HEK293 (cell line): ENCODE measurements around the gene PAQR5.
"Not testable (repeated sequence)": the region's sequence is repeated elsewhere in the genome, so short reads cannot be mapped to it uniquely, and the experiment has no call there.

Experiments
- CTCF ChIA-PET: fragments of 350-600 bp; formaldehyde crosslinking; extraction: SDS; loops from one replicate; lab custom pipeline; 2021; ENCODE audit warnings: antibody characterized with exemption; lab: Yijun Ruan, JAX
- POLR2A ChIA-PET: fragments of 300-600 bp; formaldehyde crosslinking; extraction: SDS; loops from one replicate; lab custom pipeline; 2020; ENCODE audit warnings: antibody characterized with exemption, inconsistent platforms; lab: Yijun Ruan, JAX
- H3K27ac ChIP-seq: fragments of 200-500 bp; sonication (Bioruptor generic); 2 replicates; pipeline ENCODE4 v1.5.1; 2014; ENCODE audit warnings: low read depth, low read length, control low read depth, inconsistent platforms; ENCODE audit errors: extremely low read depth
- H3K36me3 ChIP-seq, 2 experiments: fragments of 200-500 bp in 1 of 2; sonication (Bioruptor generic) in 1 of 2; 1 replicate in 1 of 2; 2 replicates in 1 of 2; pipeline ENCODE4 v1.5.1; 2014 to 2017; ENCODE audit warnings: inconsistent platforms in 2 of 2, low read length in 2 of 2; ENCODE audit not compliant: control insufficient read depth in 2 of 2, insufficient read depth in 1 of 2
- H3K4me1 ChIP-seq: fragments of 200-500 bp; sonication (Bioruptor generic); 2 replicates; pipeline ENCODE4 v1.5.1; 2014; ENCODE audit warnings: mild to moderate bottlenecking, low read length, inconsistent platforms; ENCODE audit not compliant: control insufficient read depth, insufficient read depth
- H3K4me3 ChIP-seq: 2 replicates; pipeline ENCODE4 v1.5.1; 2011; ENCODE audit warnings: low read depth, mild to moderate bottlenecking, control low read depth, low read length, moderate library complexity
- H3K9me3 ChIP-seq: fragments of 200-500 bp; sonication (Bioruptor generic); 2 replicates; pipeline ENCODE4 v1.5.1; 2014; ENCODE audit warnings: low read depth, low read length, inconsistent platforms; ENCODE audit not compliant: control insufficient read depth, insufficient read depth
- GFI1B ChIP-seq: fragments of 450-650 bp; formaldehyde crosslinking; IDR thresholded peaks from 2 replicates; pipeline ENCODE4 v1.5.1; 2016; ENCODE audit warnings: missing biosample characterization, missing genetic modification characterization
- GLIS2 ChIP-seq: fragments of 450-650 bp; formaldehyde crosslinking; IDR thresholded peaks from 2 replicates; pipeline ENCODE4 v1.5.1; 2016; ENCODE audit warnings: missing biosample characterization, missing genetic modification characterization
- SCRT2 ChIP-seq: fragments of 450-650 bp; formaldehyde crosslinking; IDR thresholded peaks from 2 replicates; pipeline ENCODE4 v1.5.1; 2016; ENCODE audit warnings: missing biosample characterization, missing genetic modification characterization
- ZEB2 ChIP-seq: fragments of 450-650 bp; formaldehyde crosslinking; IDR thresholded peaks from 2 replicates; pipeline ENCODE4 v1.5.1; 2016; ENCODE audit warnings: missing biosample characterization, missing genetic modification characterization
- ZNF121 ChIP-seq: fragments of 450-650 bp; formaldehyde crosslinking; IDR thresholded peaks from 2 replicates; pipeline ENCODE4 v1.5.1; 2016; ENCODE audit warnings: missing biosample characterization, missing genetic modification characterization
- ZNF132 ChIP-seq: fragments of 450-650 bp; formaldehyde crosslinking; IDR thresholded peaks from 2 replicates; pipeline ENCODE4 v1.5.1; 2017; ENCODE audit warnings: missing biosample characterization, missing genetic modification characterization, borderline replicate concordance
- ZNF175 ChIP-seq: fragments of 450-650 bp; formaldehyde crosslinking; IDR thresholded peaks from 2 replicates; pipeline ENCODE4 v1.5.1; 2016; ENCODE audit warnings: missing biosample characterization, missing genetic modification characterization
- ZNF248 ChIP-seq: fragments of 450-650 bp; formaldehyde crosslinking; IDR thresholded peaks from 2 replicates; pipeline ENCODE4 v1.5.1; 2017; ENCODE audit warnings: missing biosample characterization, missing genetic modification characterization
- ZNF335 ChIP-seq: fragments of 450-650 bp; formaldehyde crosslinking; conservative IDR thresholded peaks from 2 replicates; pipeline ENCODE4 v1.5.1; 2016; ENCODE audit warnings: missing biosample characterization, missing genetic modification characterization
- ZNF354C ChIP-seq: fragments of 450-650 bp; formaldehyde crosslinking; IDR thresholded peaks from 2 replicates; pipeline ENCODE4 v1.5.1; 2016; ENCODE audit warnings: missing biosample characterization, missing genetic modification characterization, low read depth, borderline replicate concordance
- ZNF48 ChIP-seq: fragments of 450-650 bp; formaldehyde crosslinking; IDR thresholded peaks from 2 replicates; pipeline ENCODE4 v1.5.1; 2016; ENCODE audit warnings: missing biosample characterization, missing genetic modification characterization
- ZNF530 ChIP-seq: fragments of 450-650 bp; formaldehyde crosslinking; IDR thresholded peaks from 2 replicates; pipeline ENCODE4 v1.5.1; 2016; ENCODE audit warnings: low read depth, missing biosample characterization, missing genetic modification characterization
- ZNF560 ChIP-seq: fragments of 450-650 bp; formaldehyde crosslinking; IDR thresholded peaks from 2 replicates; pipeline ENCODE4 v1.5.1; 2017; ENCODE audit warnings: missing biosample characterization, missing genetic modification characterization, borderline replicate concordance
- ZNF571 ChIP-seq: fragments of 450-650 bp; formaldehyde crosslinking; IDR thresholded peaks from 2 replicates; pipeline ENCODE4 v1.5.0; 2017; ENCODE audit warnings: missing biosample characterization, missing genetic modification characterization
- ZNF596 ChIP-seq: fragments of 450-650 bp; IDR thresholded peaks from 2 replicates; pipeline ENCODE4 v1.5.0; 2018; ENCODE audit warnings: missing biosample characterization, mild to moderate bottlenecking, missing genetic modification characterization, moderate library complexity
- ZNF664 ChIP-seq: fragments of 450-650 bp; formaldehyde crosslinking; IDR thresholded peaks from 2 replicates; pipeline ENCODE4 v1.5.1; 2016; ENCODE audit warnings: missing biosample characterization, missing genetic modification characterization
- ZNF707 ChIP-seq: fragments of 450-650 bp; formaldehyde crosslinking; IDR thresholded peaks from 2 replicates; pipeline ENCODE4 v1.5.1; 2016; ENCODE audit warnings: missing biosample characterization, missing genetic modification characterization
- ZNF830 ChIP-seq: fragments of 450-650 bp; IDR thresholded peaks from 2 replicates; pipeline ENCODE4 v1.5.0; 2018; ENCODE audit warnings: missing biosample characterization, missing genetic modification characterization, low read depth, mild to moderate bottlenecking, moderate library complexity
- ZNF843 ChIP-seq: fragments of 450-650 bp; formaldehyde crosslinking; IDR thresholded peaks from 2 replicates; pipeline ENCODE4 v1.5.1; 2016; ENCODE audit warnings: missing biosample characterization, missing genetic modification characterization
- ZXDB ChIP-seq: fragments of 450-650 bp; formaldehyde crosslinking; IDR thresholded peaks from 2 replicates; pipeline ENCODE4 v1.5.1; 2016; ENCODE audit warnings: missing biosample characterization, missing genetic modification characterization
- TF ChIP-seq, protein P1 (sequence below): fragments of 450-650 bp; formaldehyde crosslinking; IDR thresholded peaks from 2 replicates; pipeline ENCODE4 v1.5.1; 2016; ENCODE audit warnings: missing biosample characterization, missing genetic modification characterization
- TF ChIP-seq, protein P2 (sequence below): fragments of 450-650 bp; formaldehyde crosslinking; IDR thresholded peaks from 2 replicates; pipeline ENCODE4 v1.5.1; 2017; ENCODE audit warnings: missing biosample characterization, missing genetic modification characterization
- TF ChIP-seq, protein P3 (sequence below): fragments of 450-650 bp; formaldehyde crosslinking; IDR thresholded peaks from 2 replicates; pipeline ENCODE4 v1.5.1; 2016; ENCODE audit warnings: missing biosample characterization, missing genetic modification characterization

PAQR5 gene

DNA sequence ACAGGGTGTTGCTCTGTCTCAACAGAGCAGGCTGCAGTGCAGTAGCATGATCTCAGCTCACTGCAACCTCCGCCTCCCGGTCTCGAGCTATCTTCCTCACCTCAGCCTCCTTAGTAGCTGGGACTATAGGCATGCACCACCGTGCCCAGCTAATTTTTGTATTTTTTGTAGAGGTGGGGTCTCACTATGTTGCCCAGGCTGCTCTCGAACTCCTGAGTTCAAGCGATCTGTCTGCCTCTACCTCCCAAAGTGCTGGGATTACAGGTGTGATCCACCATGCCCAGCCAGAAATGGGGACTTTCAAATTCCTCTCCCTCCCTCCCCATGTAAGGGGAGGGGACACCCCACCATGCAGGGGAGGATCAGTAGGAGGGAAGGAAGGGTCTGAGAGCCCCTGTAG lies 3.4 kb downstream of the PAQR5 start:
- not testable (repeated sequence) for H3K9me3 ChIP-seq, H3K4me1 ChIP-seq, H3K4me3 ChIP-seq
- TF ChIP-seq ZNF121 (tag by site-specific recombination), result peak; percentile 97
- TF ChIP-seq, all 188 proteins: peak for 1; not testable (repeated sequence) for 187
- not testable (repeated sequence) for H3K36me3 ChIP-seq, H3K27ac ChIP-seq
- ChIA-PET POLR2A (interaction anchor here (0.7 kb wide), 1 partner anchor 528 kb away, joined by 5 read pairs; no protein-coding TSS in a partner anchor), CTCF (interaction anchor here (1.0 kb wide), 2 partner anchors 29 to 103 kb away, joined by 3 read pairs; no protein-coding TSS in a partner anchor)

DNA sequence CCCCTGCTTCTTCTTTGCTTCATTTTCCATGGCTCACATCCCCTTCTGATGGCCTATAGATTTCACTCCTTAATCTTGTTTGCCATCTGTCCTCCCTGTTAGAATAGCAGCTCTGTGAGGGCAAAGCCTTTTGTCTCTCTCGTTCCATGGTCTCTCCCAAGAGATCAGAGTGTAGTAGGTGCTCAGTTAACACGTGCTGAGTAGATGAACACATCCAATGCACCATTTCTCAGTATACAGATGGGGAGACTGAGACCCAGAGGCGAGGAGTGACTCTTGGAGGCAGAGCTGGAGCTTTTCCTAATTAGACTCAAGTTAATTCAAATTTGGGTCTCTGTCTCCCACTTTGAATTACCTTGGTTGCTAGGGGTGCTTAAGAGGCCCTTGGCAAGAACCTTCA lies 4.2 kb downstream of the PAQR5 start:
- Histone ChIP-seq H3K9me3 (no peaks in the 10 kb centered on the region), H3K4me3 (no peak overlapping the region), H3K4me1 (peaks cover 3% of the 10 kb centered on the region; the same call in 1 of the 2 replicates), H3K27ac (no peak overlapping the region), H3K36me3 (no peaks in the 10 kb centered on the region; a peak in 1 of 3 replicates)
- ChIA-PET CTCF (interaction anchor here (0.6 to 2.0 kb wide), 10 partner anchors 12 to 255 kb away, joined by 3 to 8 read pairs (median 3); no protein-coding TSS in a partner anchor), POLR2A (no interaction called here)
- TF ChIP-seq, protein P1, sequence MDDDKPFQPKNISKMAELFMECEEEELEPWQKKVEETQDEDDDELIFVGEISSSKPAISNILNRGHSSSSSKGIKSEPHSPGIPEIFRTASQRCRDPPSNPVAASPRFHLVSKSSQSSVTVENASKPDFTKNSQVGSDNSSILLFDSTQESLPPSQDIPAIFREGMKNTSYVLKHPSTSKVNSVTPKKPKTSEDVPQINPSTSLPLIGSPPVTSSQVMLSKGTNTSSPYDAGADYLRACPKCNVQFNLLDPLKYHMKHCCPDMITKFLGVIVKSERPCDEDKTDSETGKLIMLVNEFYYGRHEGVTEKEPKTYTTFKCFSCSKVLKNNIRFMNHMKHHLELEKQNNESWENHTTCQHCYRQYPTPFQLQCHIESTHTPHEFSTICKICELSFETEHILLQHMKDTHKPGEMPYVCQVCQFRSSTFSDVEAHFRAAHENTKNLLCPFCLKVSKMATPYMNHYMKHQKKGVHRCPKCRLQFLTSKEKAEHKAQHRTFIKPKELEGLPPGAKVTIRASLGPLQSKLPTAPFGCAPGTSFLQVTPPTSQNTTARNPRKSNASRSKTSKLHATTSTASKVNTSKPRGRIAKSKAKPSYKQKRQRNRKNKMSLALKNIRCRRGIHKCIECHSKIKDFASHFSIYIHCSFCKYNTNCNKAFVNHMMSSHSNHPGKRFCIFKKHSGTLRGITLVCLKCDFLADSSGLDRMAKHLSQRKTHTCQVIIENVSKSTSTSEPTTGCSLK (tag by site-specific recombination), result no peak
- no peak for TF ChIP-seq ZNF132
- peak; percentile 95 for TF ChIP-seq ZNF664 (tag by site-specific recombination)
- no peak for TF ChIP-seq ZNF335 (tag by site-specific recombination)
- no peak for TF ChIP-seq ZNF596 (tag by site-specific recombination)
- no peak for TF ChIP-seq ZNF530 (tag by site-specific recombination)
- no peak for TF ChIP-seq ZNF354C
- TF ChIP-seq ZNF48 (tag by site-specific recombination), result no peak

DNA sequence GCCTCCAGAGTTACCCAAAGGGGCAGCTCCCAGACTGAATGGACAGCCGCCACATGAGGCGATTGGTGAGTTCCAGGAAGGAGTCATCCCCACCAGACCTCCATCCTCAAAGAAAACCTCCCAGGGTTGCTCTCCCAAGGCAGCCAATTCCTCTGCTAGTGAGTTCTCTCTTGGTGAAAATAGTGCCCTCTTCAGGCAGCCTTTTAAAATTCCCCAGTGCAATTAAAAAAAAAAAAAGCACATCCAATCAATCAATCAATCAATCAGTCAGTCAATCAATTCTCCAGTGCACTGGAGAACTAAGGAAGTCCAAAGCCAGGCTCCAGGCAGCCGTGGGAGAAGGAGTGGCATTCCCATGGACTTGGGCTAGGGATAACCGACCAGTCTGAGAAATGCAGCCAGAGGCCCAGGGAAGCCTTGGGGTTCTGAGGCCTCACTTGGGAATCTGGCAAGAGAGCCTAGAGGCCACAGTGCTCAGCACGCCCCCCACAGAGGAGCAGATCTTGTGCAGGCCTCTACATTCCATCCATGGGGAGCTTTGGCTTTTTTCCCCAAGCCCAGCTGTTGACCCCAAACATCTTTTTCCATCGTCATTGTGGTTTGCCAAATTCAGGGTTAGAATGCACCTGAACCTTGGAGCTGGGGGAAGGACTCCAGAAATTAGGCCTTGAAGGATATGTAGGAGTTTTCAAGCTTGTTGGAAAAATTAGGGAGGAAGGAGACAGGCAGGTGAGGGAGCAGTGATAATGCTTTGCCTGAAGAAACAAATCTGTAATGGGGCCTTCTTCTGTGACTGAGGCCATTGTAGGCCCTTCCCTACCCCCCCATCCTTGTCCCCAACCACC lies 4.8 kb downstream of the PAQR5 start:
- Histone ChIP-seq H3K4me1 (peaks cover under 1% of the 10 kb centered on the region; the same call in 1 of the 2 replicates), H3K9me3 (no peaks in the 10 kb centered on the region), H3K27ac (no peak overlapping the region), H3K36me3 (no peaks in the 10 kb centered on the region; a peak in 1 of 3 replicates), H3K4me3 (no peak overlapping the region)
- ChIA-PET POLR2A (no interaction called here), CTCF (interaction anchor here (0.5 to 2.0 kb wide), 17 partner anchors 10 to 378 kb away, joined by 3 to 8 read pairs (median 3); no protein-coding TSS in a partner anchor)
- TF ChIP-seq, protein P2, sequence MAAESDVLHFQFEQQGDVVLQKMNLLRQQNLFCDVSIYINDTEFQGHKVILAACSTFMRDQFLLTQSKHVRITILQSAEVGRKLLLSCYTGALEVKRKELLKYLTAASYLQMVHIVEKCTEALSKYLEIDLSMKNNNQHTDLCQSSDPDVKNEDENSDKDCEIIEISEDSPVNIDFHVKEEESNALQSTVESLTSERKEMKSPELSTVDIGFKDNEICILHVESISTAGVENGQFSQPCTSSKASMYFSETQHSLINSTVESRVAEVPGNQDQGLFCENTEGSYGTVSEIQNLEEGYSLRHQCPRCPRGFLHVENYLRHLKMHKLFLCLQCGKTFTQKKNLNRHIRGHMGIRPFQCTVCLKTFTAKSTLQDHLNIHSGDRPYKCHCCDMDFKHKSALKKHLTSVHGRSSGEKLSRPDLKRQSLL (tag by site-specific recombination), result no peak
- TF ChIP-seq, protein P3, sequence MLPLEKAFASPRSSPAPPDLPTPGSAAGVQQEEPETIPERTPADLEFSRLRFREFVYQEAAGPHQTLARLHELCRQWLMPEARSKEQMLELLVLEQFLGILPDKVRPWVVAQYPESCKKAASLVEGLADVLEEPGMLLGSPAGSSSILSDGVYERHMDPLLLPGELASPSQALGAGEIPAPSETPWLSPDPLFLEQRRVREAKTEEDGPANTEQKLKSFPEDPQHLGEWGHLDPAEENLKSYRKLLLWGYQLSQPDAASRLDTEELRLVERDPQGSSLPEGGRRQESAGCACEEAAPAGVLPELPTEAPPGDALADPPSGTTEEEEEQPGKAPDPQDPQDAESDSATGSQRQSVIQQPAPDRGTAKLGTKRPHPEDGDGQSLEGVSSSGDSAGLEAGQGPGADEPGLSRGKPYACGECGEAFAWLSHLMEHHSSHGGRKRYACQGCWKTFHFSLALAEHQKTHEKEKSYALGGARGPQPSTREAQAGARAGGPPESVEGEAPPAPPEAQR (tag by site-specific recombination), result no peak
- TF ChIP-seq ZEB2 (tag by site-specific recombination) (no peak), ZNF571 (tag by site-specific recombination) (no peak), ZNF830 (no peak), GLIS2 (tag by site-specific recombination) (no peak), GFI1B (tag by site-specific recombination) (no peak), ZNF707 (no peak), ZNF560 (tag by site-specific recombination) (no peak), ZXDB (tag by site-specific recombination) (no peak), ZNF248 (tag by site-specific recombination) (no peak), ZNF175 (tag by site-specific recombination) (no peak), SCRT2 (no peak), ZNF843 (tag by site-specific recombination) (no peak)
